ENCODE results near the gene MTAP. TPM values are rescaled to one million over a fixed set of nuclear protein-coding genes. Genes with fewer than 3 reads are reported as not detected.

MTAP gene
- total and polyA plus RNA-seq, 9 of the 15 experiments (the other 6 are each of a cell fraction or from before 2014, with no cell fraction given), result 0.07 TPM; not detected in 8

DNA sequence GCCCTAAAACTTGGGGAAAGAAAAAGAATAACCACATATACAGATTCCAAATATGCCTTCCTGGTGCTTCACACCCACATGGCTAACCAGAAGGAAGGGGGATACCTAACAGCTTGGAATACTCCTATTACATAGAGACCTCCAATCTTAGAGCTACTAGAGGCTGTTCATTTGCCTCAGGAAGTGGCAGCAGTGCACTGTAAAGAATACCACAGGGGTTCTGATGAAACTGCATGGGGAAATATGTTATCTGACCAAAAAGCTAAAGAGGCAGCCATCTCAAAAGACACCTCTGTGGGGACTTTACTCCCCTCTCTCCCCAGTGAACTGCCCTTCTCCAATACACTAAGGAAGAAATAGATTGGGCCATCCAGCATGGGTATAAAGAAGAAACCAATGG, 125.3 kb downstream of the MTAP start:
- intact Hi-C loops (cut with micrococcal nuclease) (no loop called here), in situ Hi-C loops (cut with MboI) (no loop called here)
- no peaks in the 10 kb centered on the region for H3K36me3 ChIP-seq (ENCODE audit: control insufficient read depth, insufficient read depth, low read length)
- H3K4me2 ChIP-seq (ENCODE audit: insufficient read depth, low read length), result no peak overlapping the region
- no peak overlapping the region for H3K27ac ChIP-seq (ENCODE audit: extremely low read depth, low read depth, low read length)
- no peaks in the 10 kb centered on the region for H3K9me3 ChIP-seq (replicated peaks; ENCODE audit: control insufficient read depth, insufficient read depth, low read depth, low read length)
- no peaks in the 10 kb centered on the region for H3K9me1 ChIP-seq (ENCODE audit: control insufficient read depth, insufficient read depth, low read length)
- no peaks in the 10 kb centered on the region for H3K27me3 ChIP-seq (ENCODE audit: control insufficient read depth in 2 of 2, insufficient read depth in 2 of 2, low read length in 2 of 2)
- ATAC-seq (no peak), DNase-seq (ENCODE audit: extremely low read depth in 1 of 4, low spot score in 3 of 4) (no peak), FAIRE-seq (no peak)
- H3K4me3 ChIP-seq, result no peak overlapping the region
- ChIA-PET POLR2A (no interaction called here), CTCF (ENCODE audit: low intra/inter-chr PET ratio) (no interaction called here)
- H3K9ac ChIP-seq (ENCODE audit: insufficient read depth in 1 of 2, low read depth in 2 of 2, low read length in 2 of 2), result no peak overlapping the region
- H3K79me2 ChIP-seq (ENCODE audit: control insufficient read depth, insufficient read depth, low read length), result no peaks in the 10 kb centered on the region
- H4K20me1 ChIP-seq (replicated peaks; ENCODE audit: control insufficient read depth, insufficient read depth, low read length), result no peaks in the 10 kb centered on the region
- H3K4me1 ChIP-seq (replicated peaks in 1 of 2; ENCODE audit: control insufficient read depth in 2 of 2, insufficient read depth in 2 of 2, low read length in 2 of 2), result no peaks in the 10 kb centered on the region
- no peak overlapping the region for H2AFZ ChIP-seq (ENCODE audit: low read depth, low read length)
- BruUV-seq (replicated peaks), result no TSS peak
- TF ChIP-seq HDAC2 (IDR thresholded peaks at IDR 0.05), result no peak

DNA sequence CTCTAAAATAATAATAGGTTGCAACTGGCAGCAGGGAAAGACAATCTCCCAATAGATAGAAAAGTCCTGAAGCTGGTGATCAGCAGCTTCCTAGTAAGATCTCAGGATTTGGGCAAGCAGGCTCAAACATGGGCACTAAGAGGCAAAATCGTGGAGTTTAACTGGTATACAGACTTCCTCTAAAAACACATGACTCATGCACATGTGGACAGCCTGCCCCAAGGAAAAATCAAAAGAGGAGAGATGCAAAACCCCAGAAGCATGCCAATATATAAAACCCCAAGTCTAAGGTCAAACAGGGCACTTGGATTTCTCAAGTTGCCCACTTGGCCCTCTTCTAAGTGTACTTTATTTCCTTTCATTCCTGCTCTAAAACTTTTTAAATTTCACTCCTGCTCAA, 129.0 kb downstream of the MTAP start:
- ChIA-PET CTCF (ENCODE audit: low intra/inter-chr PET ratio) (no interaction called here), POLR2A (no interaction called here)
- no peaks in the 10 kb centered on the region for H3K9me1 ChIP-seq (ENCODE audit: control insufficient read depth, insufficient read depth, low read length)
- WGBS (ENCODE audit: insufficient coverage, low coverage, missing lambda C conversion rate), result no CpG with 5 or more reads among the region's 1 CpG
- no peaks in the 10 kb centered on the region for H3K4me1 ChIP-seq (replicated peaks in 1 of 2; ENCODE audit: control insufficient read depth in 2 of 2, insufficient read depth in 2 of 2, low read length in 2 of 2)
- FAIRE-seq (no peak), DNase-seq (ENCODE audit: extremely low read depth in 1 of 4, low spot score in 3 of 4) (no peak), ATAC-seq (no peak)
- no peak overlapping the region for H3K27ac ChIP-seq (ENCODE audit: extremely low read depth, low read depth, low read length)
- in situ Hi-C loops (cut with MboI), result no loop called here
- no peak overlapping the region for H3K4me2 ChIP-seq (ENCODE audit: insufficient read depth, low read length)
- intact Hi-C loops (cut with micrococcal nuclease), result no loop called here
- no peak for TF ChIP-seq HCFC1 (IDR thresholded peaks at IDR 0.05; ENCODE audit: low read depth, low read length)
- TF ChIP-seq NELFE (IDR thresholded peaks at IDR 0.05; ENCODE audit: insufficient read depth, insufficient read length), result no peak
- H3K4me3 ChIP-seq, result no peak overlapping the region
- no peaks in the 10 kb centered on the region for H3K9me3 ChIP-seq (replicated peaks; ENCODE audit: control insufficient read depth, insufficient read depth, low read depth, low read length)
- H3K79me2 ChIP-seq (ENCODE audit: control insufficient read depth, insufficient read depth, low read length), result no peaks in the 10 kb centered on the region
- H3K36me3 ChIP-seq (ENCODE audit: control insufficient read depth, insufficient read depth, low read length), result no peaks in the 10 kb centered on the region
- no peaks in the 10 kb centered on the region for H3K27me3 ChIP-seq (ENCODE audit: control insufficient read depth in 2 of 2, insufficient read depth in 2 of 2, low read length in 2 of 2)
- no peak overlapping the region for H2AFZ ChIP-seq (ENCODE audit: low read depth, low read length)
- BruUV-seq (replicated peaks), result no TSS peak
- no peak overlapping the region for H3K9ac ChIP-seq (ENCODE audit: insufficient read depth in 1 of 2, low read depth in 2 of 2, low read length in 2 of 2)
- H4K20me1 ChIP-seq (replicated peaks; ENCODE audit: control insufficient read depth, insufficient read depth, low read length), result no peaks in the 10 kb centered on the region
